ENCODE data around the gene GFPT2. TPM values are rescaled to one million over a fixed set of nuclear protein-coding genes. Genes with fewer than 3 reads are reported as not detected.

GFPT2 gene
- total RNA-seq, 1 donor from 2014 or later = 13.8 TPM

DNA sequence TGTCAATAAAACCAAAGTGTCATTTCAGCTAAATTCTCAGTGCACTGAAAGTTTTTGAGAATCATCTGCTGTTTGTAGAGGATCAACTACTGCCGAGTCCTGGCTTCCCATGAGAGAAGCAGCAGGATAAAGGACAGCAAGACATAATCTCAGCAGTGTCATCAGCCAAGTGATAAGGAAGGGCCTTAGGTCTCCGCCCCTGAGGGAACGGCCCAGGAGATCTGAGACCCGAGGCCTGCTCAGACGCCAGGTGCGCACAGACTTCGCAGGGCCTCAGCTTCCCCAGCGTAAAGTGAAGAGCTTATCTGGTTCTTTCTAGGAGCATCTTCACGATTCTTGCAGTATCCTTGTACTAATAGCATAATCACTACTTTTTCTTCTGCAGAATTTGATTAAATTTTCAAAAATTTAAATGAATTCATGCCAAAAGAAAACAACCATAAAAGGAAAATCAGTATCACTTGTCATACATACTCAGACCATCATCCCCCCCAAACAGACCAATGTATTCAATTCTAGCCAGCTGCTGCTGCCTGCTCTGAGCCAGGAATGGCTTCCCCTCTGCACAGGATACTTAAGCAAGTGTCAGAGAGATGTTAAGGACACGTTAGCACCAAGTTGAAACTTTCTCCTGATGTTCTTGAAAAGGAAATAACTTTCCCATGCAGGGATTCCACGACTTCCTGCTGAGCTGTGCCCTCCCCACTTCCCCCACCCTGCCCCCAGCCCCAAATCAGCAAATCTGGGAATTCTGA is 2.2 kb downstream of the GFPT2 start:
- DNase-seq (ENCODE audit: low read depth) = no peak

DNA sequence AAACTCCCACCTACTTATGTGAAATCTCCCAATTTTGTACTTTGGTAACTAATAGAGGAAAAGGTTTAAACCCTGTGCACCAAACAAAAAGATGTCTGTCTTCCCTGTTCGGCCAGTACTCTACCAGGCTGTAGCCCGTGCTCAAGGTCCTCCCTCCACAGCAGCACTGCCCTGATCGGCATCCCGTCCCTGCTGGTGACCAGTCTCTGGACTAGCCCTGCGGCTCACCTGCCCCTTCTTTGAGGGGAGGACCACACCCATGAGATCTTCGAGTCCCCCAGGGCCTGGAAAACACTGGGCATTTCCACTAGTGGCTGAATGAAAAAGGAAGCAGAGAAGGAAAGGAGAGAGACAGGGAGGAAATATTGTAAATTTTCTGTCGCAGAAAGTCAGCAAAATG is 2.8 kb downstream of the GFPT2 start:
- DNase-seq (ENCODE audit: low read depth) = no peak

DNA sequence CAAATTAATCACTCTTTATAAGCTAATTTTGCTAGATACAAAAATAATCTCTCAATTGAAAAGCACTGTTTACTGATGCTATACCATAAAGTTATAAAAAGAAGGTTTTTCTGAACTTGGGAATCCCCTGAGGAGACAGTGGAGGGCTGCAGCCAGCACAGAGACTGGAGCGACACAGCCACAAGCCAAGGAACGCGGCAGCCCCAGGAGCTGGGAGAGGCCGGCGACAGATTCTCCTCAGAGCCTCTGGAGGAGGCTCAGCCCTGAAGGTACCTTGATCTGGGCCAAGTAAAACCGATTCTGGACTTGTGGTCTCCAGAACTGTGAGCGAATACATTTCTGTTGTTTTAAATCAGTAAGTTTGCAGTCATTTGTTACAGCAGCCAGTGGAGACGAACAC is 3.7 kb downstream of the GFPT2 start:
- DNase-seq (ENCODE audit: low read depth) = no peak

DNA sequence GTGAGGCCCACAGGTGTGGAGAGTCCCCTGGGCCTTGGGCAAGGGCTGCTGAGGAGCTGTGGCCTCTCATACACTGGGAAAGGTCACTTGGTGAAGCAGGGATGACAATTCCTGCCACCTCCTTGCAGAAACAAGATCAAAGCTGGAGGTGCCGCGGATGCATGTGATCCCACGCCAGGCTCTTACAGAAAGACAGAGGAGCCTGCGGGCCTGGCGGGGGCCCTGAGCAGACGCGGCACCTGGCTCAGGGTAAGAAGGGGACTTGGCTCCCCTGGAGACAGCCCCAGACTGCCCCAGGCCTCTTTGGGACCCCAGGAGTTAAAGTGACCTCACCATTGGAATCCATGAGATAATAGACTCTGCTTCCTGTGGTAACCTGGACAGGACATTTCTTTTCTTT is 4.8 kb downstream of the GFPT2 start:
- DNase-seq (ENCODE audit: low read depth) = no peak

DNA sequence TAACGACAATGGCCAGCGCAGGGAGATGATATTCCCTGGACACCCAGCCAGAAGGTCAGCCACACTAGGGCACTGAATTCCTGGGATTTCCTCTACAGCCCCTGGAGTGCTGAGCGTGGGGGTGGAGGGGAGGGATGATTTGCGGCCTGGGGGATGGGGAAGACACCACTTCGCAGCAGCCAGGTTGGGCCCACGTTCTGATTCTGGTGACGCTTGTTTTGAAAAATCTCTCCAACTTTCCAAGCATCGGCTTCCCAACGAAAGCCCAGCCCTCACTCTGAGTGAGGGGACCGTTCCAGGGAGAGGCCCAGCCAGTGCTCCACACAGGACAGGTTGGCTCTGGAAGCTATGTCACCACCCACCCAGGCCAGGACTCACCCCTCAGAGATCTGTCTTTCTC is 5.4 kb downstream of the GFPT2 start:
- DNase-seq (ENCODE audit: low read depth) = no peak

DNA sequence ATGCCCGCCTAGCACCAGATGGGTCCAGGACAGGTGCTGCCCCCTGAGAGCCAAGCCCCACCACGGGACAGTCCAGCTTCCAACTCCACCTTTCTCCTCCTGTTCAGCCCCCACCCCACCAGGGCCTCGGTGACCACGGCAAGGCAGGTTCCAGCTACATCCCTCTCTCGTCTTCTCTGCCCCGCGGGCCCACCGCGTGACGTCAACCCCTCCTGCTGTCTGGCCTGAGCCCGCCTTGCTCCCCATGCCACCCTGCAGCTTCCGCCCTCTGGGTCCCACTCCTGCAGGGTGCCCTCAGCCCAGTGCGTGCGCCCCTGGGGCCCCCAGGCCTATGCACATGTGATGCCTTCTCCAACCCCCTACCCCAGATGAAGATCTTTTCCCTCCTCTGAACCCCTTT is 6.8 kb downstream of the GFPT2 start:
- no peak for DNase-seq (ENCODE audit: low read depth)

DNA sequence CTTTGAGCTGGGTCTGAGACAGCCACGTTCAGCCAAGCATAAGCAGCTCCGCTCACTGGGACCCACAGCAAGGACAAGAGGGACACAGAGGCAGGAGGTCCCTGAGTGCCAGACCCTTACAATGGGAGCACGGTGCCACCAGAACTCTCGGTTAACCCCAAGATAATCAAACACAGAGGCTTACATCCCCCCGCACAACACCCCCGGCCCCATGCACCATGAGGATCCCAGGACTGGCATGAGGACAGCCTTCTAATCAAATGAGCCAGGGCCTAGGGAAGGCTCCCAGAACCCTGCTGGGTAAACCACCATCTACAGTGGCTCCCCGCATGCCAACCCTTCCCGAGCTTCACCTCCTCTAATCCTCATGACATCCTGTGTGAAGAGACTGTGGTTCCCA is 7.4 kb downstream of the GFPT2 start:
- DNase-seq (ENCODE audit: low read depth) = no peak

DNA sequence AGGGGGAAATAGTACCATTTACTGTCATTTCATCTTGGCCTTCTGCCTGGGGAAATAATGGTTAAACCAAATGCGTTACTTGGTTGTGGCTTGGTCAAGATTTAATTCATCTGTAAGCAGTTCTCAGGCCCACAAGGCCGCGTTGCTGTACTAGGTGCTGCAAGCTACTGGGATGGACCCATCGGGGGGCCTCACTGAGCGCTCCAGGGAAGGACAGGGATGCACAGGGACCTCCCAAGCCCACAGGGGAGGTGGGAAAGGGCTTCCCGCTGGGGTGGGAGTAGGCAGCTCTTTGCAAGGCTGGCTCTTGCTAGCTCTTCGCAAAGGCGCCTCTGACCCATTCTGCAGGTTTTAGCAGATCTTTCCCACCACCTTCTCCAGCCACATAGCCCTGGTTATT is 8.0 kb downstream of the GFPT2 start:
- no peak for DNase-seq (ENCODE audit: low read depth)

DNA sequence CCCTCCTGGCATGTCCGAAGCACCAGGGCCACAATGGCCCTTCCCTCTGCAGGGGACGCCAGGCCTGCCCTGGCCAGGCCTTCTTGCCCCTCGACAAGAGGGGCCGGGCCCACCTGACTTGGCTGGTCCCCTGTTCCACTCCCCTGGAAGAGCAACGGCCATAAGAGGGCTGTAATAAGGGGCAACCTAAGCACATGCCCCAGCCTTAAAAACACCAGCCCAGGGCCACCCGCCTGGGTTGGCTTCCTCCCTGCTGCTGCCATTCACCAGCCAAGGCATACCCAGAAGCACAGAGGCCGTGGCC is 8.5 kb downstream of the GFPT2 start:
- no peak for DNase-seq (ENCODE audit: low read depth)

DNA sequence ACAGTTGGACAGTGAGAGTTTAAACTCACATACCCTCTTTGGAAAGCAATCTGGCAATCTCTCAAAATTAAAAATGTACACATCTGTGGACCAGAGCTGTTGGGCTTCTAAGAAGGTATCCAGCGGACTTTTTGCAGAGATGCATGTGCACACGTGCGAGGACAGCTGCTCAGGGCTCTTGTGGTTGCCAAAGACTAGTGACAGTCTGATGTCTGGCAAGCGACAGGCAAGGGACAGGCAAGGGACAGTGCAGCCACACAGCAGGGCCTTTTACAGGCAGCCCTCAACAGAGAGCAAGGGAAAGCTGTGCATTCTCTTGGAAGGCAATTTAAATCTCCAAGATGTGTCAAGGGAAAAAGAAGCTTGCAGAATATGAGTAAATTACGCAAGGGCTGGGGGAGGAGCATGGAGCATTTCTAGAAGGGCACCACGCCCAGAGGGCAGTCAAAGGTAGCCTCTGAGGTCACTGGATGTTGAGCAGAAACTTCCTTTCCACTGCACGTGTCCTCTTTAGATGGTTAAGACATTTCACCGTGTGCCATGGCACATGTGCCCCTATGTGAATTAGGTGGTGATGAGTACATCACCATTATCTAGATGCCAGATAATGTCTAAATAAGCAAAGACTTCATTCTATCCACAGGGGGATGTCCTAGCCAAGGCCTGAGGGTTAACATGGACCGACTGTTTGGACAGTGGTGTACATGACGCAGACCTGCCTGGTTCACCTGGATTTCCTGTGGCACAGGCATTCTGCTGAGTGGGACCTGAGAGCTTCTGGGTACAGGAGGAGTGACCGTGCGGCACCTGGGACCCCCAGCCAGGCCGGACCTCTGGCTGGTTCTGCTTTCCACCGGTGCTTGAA is 9.1 kb downstream of the GFPT2 start:
- DNase-seq (ENCODE audit: low read depth) = peak; percentile 66

DNA sequence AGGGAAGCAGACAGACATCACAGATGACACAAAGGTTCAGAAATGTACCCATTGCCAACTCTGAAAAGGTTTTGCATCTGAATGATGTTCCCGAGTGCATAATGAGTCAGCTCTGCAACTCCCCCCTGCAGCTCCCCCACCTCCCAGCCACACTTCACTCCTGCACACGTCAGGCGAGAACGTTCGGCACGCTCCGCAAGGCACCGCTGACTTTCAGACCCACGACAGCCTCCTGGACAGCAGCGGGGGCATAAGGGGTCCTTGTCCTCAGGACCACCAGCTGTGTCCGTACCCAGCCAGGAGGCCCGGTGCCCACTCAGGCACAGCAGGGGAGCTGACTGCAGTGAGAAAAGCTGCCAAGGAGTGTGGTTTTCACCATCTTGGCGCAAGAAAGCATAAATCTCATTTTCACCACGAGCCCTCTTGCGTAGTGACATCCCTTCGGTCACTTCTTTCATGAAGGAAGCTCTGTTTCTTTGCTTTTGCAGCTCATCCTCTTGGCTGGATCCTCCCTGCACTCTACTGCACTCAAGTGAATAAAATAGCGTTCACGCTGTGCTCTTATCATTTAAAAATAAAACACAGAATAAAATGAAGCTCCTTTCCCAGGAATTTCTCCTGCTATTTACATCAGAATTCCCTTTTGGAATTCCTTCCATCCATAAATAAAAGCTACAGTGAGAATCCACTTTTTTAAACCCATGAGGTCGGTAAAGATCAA is 9.9 kb downstream of the GFPT2 start:
- peak; percentile 39 for DNase-seq (ENCODE audit: low read depth)

DNA sequence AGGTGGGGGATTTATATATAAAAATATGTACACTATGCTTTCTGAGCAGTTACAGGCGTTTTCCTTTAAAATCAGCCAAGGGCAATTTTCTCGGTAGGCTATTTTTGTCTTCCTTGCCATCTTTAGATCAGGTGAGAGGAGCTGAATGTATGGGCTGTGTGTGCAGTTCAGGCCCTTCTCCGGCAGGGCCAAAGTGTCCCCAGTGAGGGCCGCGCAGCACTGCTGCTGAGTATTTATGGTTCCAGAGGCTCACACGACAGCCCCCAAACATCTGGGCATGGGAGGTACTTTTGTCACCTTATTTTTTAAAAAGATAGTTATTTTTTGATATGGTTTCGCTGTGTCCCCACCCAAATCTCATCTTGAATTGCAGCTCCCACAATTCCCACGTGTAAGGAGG is 11.5 kb downstream of the GFPT2 start:
- DNase-seq (ENCODE audit: low read depth) = no peak

DNA sequence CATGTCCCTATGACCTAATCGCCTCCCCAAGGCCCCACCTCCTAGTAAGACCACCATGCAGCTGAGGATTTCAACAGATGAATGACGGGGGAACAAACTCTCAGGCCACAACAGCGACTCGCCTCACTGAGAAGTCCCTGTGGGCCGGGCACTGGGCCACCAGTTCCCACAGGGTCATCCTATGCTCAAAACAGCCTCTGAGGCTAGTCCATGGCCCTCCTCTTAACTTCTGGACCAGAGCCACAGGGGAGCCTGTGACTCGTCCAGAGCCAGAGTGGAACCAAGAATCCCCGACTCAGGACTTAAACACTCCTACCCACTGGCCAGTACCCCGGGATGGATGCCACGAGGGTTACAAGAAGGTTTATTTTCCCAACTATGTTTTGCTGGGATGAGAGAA is 12.3 kb downstream of the GFPT2 start:
- peak; percentile 81 for DNase-seq (ENCODE audit: low read depth)

DNA sequence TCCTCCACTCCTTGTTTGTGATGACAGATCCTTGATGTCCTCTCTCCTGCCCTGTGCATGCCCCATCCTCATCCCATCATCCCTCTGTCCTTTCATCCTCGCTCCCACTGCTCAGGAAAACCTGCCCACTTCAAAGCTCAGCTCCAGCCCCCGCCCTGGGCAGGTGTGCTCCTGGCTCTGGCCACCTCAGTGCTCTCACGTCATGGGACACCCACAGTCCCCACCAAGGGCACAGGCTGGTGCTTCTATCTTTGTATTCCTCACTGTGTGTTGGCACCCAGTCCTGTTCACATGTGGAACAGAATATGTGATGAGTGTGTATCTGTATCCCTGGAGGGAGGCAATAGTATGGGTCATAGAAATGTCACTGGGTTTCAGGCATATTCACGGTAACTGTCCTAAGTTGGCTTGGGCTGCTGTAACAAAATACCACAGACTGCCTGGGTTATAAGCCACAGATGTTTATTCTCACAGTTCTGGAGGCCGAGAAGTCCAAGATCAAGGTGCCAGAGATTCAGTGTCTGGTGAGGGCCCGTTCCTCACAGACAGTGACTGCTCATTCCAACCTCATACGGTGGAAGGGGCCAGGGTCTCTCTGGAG is 13.5 kb downstream of the GFPT2 start:
- peak; percentile 14 for DNase-seq (ENCODE audit: low read depth)

DNA sequence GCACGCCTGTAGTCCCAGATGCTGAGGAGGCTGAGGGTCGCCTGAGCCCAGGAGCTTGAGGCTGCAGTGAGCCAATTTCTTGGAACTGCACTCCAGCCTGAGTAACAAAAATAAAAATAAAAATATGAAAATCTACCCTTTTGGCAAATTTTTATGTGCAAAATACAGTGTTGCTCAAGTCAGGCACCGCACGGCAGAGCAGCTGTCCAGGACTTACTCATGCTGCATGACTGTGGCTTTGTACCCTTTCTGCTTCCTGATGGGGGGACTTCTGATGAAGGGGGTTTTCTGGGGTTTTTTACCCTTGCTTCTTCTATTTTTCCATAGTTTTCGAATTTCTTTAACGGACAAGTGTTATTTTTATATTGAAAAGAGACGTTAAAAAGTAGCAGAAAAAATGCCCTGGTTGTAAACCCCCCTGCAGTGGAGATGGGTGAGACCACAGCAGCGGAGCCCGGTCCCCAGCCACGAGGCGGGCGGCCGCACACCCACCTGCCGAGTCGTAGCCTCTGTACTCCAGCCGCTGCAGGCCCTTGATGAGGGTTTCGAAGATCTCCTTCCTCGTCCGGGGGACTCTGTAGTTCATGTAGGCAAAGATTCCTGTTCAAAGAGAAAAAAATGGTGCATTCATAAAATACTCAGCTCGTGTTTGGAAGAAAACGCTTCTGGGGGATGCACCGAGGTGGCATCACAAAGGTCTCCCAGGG is 15.0 kb downstream of the GFPT2 start:
- DNase-seq (ENCODE audit: low read depth) = peak; percentile 57

DNA sequence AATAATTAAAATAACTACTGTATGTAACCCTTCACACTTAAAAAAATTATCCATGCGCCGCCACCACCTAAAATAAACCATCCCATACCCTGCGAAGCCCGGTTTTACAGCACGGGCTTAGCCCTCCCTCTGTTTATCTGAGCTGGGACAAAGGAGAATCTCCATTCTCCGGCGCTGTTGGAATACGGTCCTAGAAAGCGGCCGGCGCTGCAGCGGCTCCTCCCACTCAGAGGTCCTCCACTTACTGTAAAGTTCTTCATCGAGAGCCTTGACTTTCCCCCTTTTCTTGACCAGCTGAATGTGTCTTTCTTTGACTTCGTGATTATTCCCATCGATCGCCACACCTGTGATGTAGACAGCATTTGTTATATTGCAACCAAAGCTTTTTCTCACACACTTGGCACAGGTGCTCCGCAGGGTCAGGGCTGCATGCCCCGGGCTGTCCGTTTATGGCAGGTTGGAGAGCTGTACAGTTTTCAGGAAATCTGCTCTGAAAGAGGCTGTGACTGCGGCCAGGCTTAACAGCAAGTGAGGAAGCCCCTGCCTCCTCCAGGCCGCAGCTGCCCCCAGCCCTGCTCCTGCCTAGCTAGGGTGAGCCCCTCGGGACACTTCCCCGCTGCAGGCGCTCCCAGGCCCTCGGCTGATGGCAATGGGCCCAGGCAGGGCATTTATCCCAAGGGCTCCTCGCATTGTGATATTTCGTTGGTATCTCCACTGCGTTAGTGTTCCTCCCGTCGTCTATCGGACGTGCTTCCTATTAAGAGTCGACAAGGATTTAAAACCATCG is 16.7 kb downstream of the GFPT2 start:
- no peak for DNase-seq (ENCODE audit: low read depth)

DNA sequence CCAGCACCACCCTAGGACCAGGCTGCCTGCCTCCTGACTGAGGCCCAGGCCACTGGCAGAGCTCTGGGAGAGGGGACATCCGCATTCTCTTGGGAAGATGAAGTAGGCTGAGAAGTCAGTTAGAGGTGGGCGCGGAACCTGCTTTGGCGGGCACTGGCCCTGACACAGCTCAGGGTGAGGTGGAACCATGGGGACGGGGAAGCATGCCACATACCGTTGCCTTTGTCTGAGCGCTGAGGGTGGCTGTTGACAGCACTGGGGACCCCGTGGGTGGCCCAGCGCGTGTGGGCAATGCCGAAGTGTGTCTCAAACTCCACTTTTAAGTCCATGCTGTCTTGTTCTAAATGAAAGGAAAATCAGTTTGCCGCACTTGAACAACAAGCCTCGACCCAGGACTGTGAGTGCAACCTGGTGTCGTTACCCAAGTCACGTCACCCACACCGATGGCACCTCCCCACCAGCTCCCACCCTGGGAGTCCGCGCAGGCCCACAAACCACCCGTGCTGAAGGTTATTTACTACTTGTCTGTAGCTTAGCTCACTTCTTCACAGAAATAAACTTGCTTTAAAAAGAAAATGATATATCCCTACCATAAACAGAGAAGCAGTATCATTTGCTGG is 17.4 kb downstream of the GFPT2 start:
- no peak for DNase-seq (ENCODE audit: low read depth)

DNA sequence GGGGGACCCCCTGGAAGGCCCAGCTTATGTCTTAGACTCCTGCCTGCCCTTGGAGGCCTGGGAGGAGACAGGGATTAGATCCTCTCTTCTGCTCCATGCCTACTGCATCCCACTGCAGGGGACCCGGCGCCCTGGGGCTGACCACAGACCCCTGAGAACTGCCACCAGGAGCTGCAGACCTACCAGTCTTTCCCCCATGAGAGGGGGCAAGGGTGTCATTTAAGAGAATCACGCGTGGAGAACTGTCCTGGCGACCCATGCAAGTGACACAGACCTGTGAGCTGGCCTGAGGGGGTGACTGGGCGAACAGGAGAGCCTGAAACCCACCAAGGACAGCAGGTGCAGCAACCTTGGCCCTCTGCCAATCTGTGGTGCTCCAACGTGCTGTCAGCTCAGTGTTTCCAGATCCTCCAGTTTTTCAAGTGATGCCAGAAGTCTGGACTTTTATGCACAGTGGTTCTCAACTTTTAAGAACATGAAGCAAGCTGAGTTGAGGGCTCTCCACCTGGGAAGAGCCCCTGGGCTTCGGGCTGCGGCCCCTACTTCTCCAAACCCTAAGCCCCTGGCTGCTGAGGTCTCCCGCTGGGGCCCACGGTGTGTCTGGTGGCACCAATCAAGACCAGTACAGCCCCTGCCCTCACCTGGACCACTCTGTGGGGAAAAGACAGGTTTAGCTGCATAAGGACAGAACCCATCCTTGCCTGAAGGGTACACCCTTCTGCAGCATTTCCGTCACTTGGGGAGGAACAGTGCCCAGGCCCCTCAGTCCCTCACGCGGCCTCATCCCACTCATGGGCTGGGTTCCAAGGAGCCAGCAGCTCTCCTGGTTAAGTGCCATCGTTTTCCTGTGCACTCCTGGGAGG is 18.2 kb downstream of the GFPT2 start:
- peak; percentile 24 for DNase-seq (ENCODE audit: low read depth)

DNA sequence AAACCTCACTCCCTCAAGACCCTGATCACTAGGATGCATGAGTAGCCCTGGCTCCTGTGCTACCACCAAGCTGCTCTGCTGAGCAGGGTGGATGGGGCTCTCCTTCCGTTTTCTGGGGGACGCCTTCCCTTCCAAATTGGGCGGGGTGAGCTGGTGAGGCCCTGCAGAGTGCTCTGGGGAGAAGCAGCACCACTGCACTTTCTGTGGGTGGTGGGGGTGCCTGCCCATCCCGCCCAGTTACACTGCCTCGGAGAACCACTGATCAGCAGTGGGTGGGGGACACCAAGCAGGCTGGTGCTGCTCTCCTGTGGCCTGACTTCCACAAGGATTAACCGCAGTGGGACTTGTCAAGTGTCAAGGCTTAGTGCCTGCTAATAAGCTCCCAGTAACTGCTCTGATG is 19.0 kb downstream of the GFPT2 start:
- DNase-seq (ENCODE audit: low read depth) = no peak

All from myocyte (in vitro differentiated cells).